HepG2 (cell line): ENCODE data around the gene VCP. TPM values are rescaled to one million over a fixed set of nuclear protein-coding genes. Genes with fewer than 3 reads are reported as not detected.

ENCODE experiments used
- CHD2 ChIP-seq: IDR thresholded peaks from 2 replicates; pipeline ENCODE4 v1.6.1; 2011; ENCODE audit warnings: low read depth, low read length, improper control_type of control experiment
- DNMT1 ChIP-seq: sonication (generic); formaldehyde crosslinking; IDR thresholded peaks from 2 replicates; pipeline ENCODE4 v1.5.1; 2020; ENCODE audit warnings: mild to moderate bottlenecking, missing genetic modification reagents
- GTF3A ChIP-seq: sonication (generic); formaldehyde crosslinking; conservative IDR thresholded peaks from 2 replicates; pipeline ENCODE4 v1.4.0; 2020; ENCODE audit warnings: mild to moderate bottlenecking, missing genetic modification reagents
- HOXD1 ChIP-seq: sonication (generic); formaldehyde crosslinking; IDR thresholded peaks from 2 replicates; pipeline ENCODE4 v1.5.0; 2020; ENCODE audit warnings: missing genetic modification reagents
- KLF15 ChIP-seq: sonication (generic); formaldehyde crosslinking; IDR thresholded peaks from 2 replicates; pipeline ENCODE4 v1.8.1; 2023; ENCODE audit warnings: borderline replicate concordance, mild to moderate bottlenecking, inconsistent platforms, missing genetic modification reagents, mixed read lengths
- KMT2B ChIP-seq: IDR thresholded peaks from 2 replicates; pipeline ENCODE4 v1.6.1; 2016; ENCODE audit warnings: missing genetic modification reagents, missing compliant biosample characterization
- MTF1 ChIP-seq: sonication (generic); formaldehyde crosslinking; IDR thresholded peaks from 2 replicates; pipeline ENCODE4 v1.5.0; 2020; ENCODE audit warnings: missing genetic modification reagents
- MTF2 ChIP-seq: sonication (generic); formaldehyde crosslinking; IDR thresholded peaks from 2 replicates; pipeline ENCODE4 v1.5.0; 2020; ENCODE audit warnings: missing genetic modification reagents, borderline replicate concordance
- NFE2 ChIP-seq: sonication (generic); formaldehyde crosslinking; IDR thresholded peaks from 2 replicates; pipeline ENCODE4 v1.4.0; 2020; ENCODE audit warnings: missing genetic modification reagents
- SAP130 ChIP-seq: IDR thresholded peaks from 2 replicates; pipeline ENCODE4 v1.6.1; 2016; ENCODE audit warnings: low read depth
- SRSF1 ChIP-seq: fragments of 200-400 bp; formaldehyde crosslinking; optimal IDR thresholded peaks from 2 replicates; pipeline ENCODE3; 2017; ENCODE audit warnings: mild to moderate bottlenecking, low read depth, low read length, moderate library complexity
- XBP1 ChIP-seq: sonication (generic); formaldehyde crosslinking; IDR thresholded peaks from 2 replicates; pipeline ENCODE4 v1.5.0; 2020; ENCODE audit warnings: missing genetic modification reagents
- ZFP62 ChIP-seq: sonication (generic); formaldehyde crosslinking; IDR thresholded peaks from 2 replicates; pipeline ENCODE4 v1.4.0; 2020; ENCODE audit warnings: missing genetic modification reagents
- ZIK1 ChIP-seq: sonication (generic); formaldehyde crosslinking; IDR thresholded peaks from 2 replicates; pipeline ENCODE4 v1.5.0; 2020; ENCODE audit warnings: mild to moderate bottlenecking, low read depth, missing genetic modification reagents, borderline replicate concordance
- ZNF17 ChIP-seq: sonication (generic); formaldehyde crosslinking; IDR thresholded peaks from 2 replicates; pipeline ENCODE4 v1.5.0; 2020; ENCODE audit warnings: mild to moderate bottlenecking, missing genetic modification reagents
- ZNF335 ChIP-seq: sonication (generic); formaldehyde crosslinking; IDR thresholded peaks from 2 replicates; pipeline ENCODE4 v1.4.0; 2020; ENCODE audit warnings: missing genetic modification reagents
- ZNF451 ChIP-seq: sonication (generic); formaldehyde crosslinking; IDR thresholded peaks from 2 replicates; pipeline ENCODE4 v1.5.0; 2020; ENCODE audit warnings: mild to moderate bottlenecking, missing genetic modification reagents
- ZNF878 ChIP-seq: sonication (generic); formaldehyde crosslinking; IDR thresholded peaks from 2 replicates; pipeline ENCODE4 v1.8.1; 2023; ENCODE audit warnings: mild to moderate bottlenecking, missing genetic modification reagents, moderate library complexity
- polyA plus RNA-seq, 8 experiments: library from polyadenylated mRNA; depleted of rRNA in 3 of 8; stranded (reverse) in 7 of 8; unstranded in 1 of 8; fragments of >200 nt; fragmentation: Illumina TruSeq in 4 of 8; extraction: Trizol in 4 of 8; gene quantifications; 2 replicates each; pipeline versions ENCODE4 v1.2.1 to v1.2.3, GENCODE V29; 2011 to 2016; ENCODE audit warnings: low read depth in 4 of 8, missing spikeins in 1 of 8, mixed read lengths in 1 of 8; ENCODE audit not compliant: insufficient read depth in 1 of 8
- total RNA-seq, 5 experiments: library from RNA; depleted of rRNA; stranded (reverse); fragments of >200 nt; fragmentation: Illumina TruSeq; extraction: Trizol; gene quantifications; 2 replicates each; pipeline ENCODE4 v1.2.3, GENCODE V29; 2016; ENCODE audit warnings: low read depth in 1 of 5
- TF ChIP-seq, protein P1 (sequence below): sonication (generic); IDR thresholded peaks from 2 replicates; pipeline ENCODE4 v1.6.1; 2016; ENCODE audit warnings: low read depth, borderline replicate concordance
- TF ChIP-seq, protein P2 (sequence below): sonication (generic); formaldehyde crosslinking; IDR thresholded peaks from 2 replicates; pipeline ENCODE4 v1.4.0; 2020; ENCODE audit warnings: missing genetic modification reagents
- TF ChIP-seq, protein P3 (sequence below): sonication (generic); formaldehyde crosslinking; IDR thresholded peaks from 2 replicates; pipeline ENCODE4 v1.5.0; 2020; ENCODE audit warnings: mild to moderate bottlenecking, missing genetic modification reagents
- TF ChIP-seq, protein P4 (sequence below): sonication (generic); formaldehyde crosslinking; IDR thresholded peaks from 2 replicates; pipeline ENCODE4 v1.4.0; 2020; ENCODE audit warnings: mild to moderate bottlenecking, missing genetic modification reagents

VCP gene
- total and polyA plus RNA-seq, 2 of the 13 experiments (the other 11 are each of a cell fraction or from before 2014, with no cell fraction given), result 143 to 391 TPM

DNA sequence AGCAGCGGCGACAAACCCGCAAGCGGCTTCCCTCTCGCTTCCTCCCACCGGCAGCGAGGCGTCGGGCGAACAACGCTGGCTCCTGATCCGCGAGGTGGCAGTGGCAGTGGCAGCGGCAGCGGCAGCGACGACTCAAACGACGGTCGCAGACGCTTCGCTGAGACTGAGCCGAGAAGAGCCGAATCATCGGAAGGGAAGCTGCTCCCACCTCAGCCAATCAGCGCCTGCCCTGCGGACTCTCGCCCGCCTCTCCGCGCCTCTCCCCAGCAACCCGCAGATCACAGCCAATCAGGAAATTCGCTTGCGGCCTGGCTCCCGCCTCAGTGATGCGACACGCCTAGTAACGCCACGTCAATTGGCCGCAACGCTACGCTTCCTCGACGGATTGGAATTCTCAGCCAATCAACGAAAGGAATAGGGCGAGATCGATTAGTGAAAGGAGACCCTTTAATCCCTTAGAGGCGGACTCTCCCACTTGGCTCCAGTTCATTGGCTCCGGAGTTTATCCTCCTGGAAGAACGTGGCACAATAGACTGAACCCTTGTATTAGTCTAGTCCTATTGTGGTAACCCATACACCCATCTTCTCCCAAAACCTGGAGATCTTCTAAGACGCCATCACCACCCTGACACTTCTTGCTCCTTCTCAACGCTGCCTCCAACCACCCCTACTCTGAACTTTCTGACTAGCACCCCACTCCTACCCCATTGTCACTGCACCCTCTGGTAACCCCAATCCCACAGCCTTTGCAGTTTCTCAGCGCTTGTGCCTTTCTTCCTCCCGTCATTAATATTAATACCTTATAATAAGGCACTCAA lies at the start of gene VCP (continued):
- TF ChIP-seq, protein P1, sequence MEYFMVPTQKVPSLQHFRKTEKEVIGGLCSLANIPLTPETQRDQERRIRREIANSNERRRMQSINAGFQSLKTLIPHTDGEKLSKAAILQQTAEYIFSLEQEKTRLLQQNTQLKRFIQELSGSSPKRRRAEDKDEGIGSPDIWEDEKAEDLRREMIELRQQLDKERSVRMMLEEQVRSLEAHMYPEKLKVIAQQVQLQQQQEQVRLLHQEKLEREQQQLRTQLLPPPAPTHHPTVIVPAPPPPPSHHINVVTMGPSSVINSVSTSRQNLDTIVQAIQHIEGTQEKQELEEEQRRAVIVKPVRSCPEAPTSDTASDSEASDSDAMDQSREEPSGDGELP, result no peak
- TF ChIP-seq ZIK1 (CRISPR knock-in tag), result peak; percentile 64; the same call in 1 of the 2 replicates
- TF ChIP-seq SRSF1, result no peak
- TF ChIP-seq HOXD1 (CRISPR knock-in tag), result peak; percentile 78
- no peak for TF ChIP-seq ZNF17 (CRISPR knock-in tag)
- no peak for TF ChIP-seq ZFP62 (CRISPR knock-in tag)
- no peak for TF ChIP-seq ZNF878
- TF ChIP-seq, protein P2, sequence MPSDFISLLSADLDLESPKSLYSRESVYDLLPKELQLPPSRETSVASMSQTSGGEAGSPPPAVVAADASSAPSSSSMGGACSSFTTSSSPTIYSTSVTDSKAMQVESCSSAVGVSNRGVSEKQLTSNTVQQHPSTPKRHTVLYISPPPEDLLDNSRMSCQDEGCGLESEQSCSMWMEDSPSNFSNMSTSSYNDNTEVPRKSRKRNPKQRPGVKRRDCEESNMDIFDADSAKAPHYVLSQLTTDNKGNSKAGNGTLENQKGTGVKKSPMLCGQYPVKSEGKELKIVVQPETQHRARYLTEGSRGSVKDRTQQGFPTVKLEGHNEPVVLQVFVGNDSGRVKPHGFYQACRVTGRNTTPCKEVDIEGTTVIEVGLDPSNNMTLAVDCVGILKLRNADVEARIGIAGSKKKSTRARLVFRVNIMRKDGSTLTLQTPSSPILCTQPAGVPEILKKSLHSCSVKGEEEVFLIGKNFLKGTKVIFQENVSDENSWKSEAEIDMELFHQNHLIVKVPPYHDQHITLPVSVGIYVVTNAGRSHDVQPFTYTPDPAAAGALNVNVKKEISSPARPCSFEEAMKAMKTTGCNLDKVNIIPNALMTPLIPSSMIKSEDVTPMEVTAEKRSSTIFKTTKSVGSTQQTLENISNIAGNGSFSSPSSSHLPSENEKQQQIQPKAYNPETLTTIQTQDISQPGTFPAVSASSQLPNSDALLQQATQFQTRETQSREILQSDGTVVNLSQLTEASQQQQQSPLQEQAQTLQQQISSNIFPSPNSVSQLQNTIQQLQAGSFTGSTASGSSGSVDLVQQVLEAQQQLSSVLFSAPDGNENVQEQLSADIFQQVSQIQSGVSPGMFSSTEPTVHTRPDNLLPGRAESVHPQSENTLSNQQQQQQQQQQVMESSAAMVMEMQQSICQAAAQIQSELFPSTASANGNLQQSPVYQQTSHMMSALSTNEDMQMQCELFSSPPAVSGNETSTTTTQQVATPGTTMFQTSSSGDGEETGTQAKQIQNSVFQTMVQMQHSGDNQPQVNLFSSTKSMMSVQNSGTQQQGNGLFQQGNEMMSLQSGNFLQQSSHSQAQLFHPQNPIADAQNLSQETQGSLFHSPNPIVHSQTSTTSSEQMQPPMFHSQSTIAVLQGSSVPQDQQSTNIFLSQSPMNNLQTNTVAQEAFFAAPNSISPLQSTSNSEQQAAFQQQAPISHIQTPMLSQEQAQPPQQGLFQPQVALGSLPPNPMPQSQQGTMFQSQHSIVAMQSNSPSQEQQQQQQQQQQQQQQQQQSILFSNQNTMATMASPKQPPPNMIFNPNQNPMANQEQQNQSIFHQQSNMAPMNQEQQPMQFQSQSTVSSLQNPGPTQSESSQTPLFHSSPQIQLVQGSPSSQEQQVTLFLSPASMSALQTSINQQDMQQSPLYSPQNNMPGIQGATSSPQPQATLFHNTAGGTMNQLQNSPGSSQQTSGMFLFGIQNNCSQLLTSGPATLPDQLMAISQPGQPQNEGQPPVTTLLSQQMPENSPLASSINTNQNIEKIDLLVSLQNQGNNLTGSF (CRISPR knock-in tag), result no peak; the same call in 1 of the 2 replicates
- TF ChIP-seq CHD2, result peak; percentile 54; the same call in 1 of the 2 replicates
- no peak for TF ChIP-seq MTF2 (CRISPR knock-in tag)
- TF ChIP-seq NFE2 (CRISPR knock-in tag), result no peak
- TF ChIP-seq SAP130 (CRISPR knock-in tag), result peak; percentile 66
- TF ChIP-seq, protein P3, sequence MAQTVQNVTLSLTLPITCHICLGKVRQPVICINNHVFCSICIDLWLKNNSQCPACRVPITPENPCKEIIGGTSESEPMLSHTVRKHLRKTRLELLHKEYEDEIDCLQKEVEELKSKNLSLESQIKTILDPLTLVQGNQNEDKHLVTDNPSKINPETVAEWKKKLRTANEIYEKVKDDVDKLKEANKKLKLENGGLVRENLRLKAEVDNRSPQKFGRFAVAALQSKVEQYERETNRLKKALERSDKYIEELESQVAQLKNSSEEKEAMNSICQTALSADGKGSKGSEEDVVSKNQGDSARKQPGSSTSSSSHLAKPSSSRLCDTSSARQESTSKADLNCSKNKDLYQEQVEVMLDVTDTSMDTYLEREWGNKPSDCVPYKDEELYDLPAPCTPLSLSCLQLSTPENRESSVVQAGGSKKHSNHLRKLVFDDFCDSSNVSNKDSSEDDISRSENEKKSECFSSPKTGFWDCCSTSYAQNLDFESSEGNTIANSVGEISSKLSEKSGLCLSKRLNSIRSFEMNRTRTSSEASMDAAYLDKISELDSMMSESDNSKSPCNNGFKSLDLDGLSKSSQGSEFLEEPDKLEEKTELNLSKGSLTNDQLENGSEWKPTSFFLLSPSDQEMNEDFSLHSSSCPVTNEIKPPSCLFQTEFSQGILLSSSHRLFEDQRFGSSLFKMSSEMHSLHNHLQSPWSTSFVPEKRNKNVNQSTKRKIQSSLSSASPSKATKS (CRISPR knock-in tag), result no peak
- 0 out of 2 replicates have a peak, but pooled peaks have one; percentile 18 for TF ChIP-seq ZNF451
- TF ChIP-seq MTF1, result 0 out of 2 replicates have a peak, but pooled peaks have one; percentile 24
- no peak for TF ChIP-seq GTF3A (CRISPR knock-in tag)
- no peak for TF ChIP-seq KMT2B (CRISPR knock-in tag)
- TF ChIP-seq DNMT1 (CRISPR knock-in tag), result no peak; the same call in 1 of the 2 replicates
- TF ChIP-seq XBP1 (CRISPR knock-in tag), result peak; percentile 93; the same call in 1 of the 2 replicates
- TF ChIP-seq, protein P4, sequence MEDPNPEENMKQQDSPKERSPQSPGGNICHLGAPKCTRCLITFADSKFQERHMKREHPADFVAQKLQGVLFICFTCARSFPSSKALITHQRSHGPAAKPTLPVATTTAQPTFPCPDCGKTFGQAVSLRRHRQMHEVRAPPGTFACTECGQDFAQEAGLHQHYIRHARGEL (CRISPR knock-in tag), result no peak
- no peak for TF ChIP-seq ZNF335 (CRISPR knock-in tag)
- TF ChIP-seq KLF15, result no peak
